Measurements from ENCODE around the gene ARL2.
"Not testable (repeated sequence)": the region's sequence is repeated elsewhere in the genome, so short reads cannot be mapped to it uniquely, and the experiment has no call there.

The ARL2 gene

GRCh38 chr11:65013888-65014725 lies at the start of gene ARL2:
TSS of gene ARL2 (plus strand) at chr11:65014160. CDS start at chr11:65014208, 48 bp downstream.
- peaks cover 13% of the 10 kb centered on the region for H3K36me3 ChIP-seq (ENCODE audit: insufficient read depth, low read length)
- H3K27me3 ChIP-seq (ENCODE audit: control insufficient read depth in 1 of 2, insufficient read depth in 2 of 2, low read length in 2 of 2): no peaks in the 10 kb centered on the region
- H3K27ac ChIP-seq (ENCODE audit: low read depth, low read length): peak within 1 kb of the TSS; percentile 99
- peaks cover 13% of the 10 kb centered on the region for H3K4me1 ChIP-seq (ENCODE audit: insufficient read depth, low read length)
- no peaks in the 10 kb centered on the region for H3K9me3 ChIP-seq (ENCODE audit: low read length)
- peak within 1 kb of the TSS; percentile 82 to 92 for H3K4me3 ChIP-seq (ENCODE audit: low read depth in 1 of 2, low read length in 2 of 2)
- peak within 1 kb of the TSS; percentile 93 for H3K9ac ChIP-seq (ENCODE audit: low read length)

DNA sequence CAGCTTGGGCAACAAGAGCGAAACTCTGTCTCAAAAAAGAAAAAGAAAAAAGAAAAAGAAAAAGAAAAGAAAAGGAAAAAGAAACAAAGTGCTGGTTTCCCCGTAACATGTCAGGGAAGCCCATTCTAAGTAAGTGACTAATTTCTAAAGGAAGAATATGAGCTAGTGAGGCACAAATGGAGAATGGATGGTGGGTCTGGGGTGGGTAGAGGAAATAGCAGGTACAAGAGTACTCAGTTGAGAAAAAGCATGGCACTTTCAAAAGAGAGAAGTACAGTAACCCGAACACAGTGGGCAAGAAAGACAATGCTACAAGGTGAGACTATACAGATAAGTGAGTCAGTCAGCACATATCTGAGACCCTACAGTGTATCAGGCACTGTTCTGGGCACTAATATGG lies 46.6 kb upstream of the ARL2 start:
- Histone ChIP-seq H3K4me3 (ENCODE audit: low read depth in 1 of 2, low read length in 2 of 2) (no peak overlapping the region), H3K4me1 (ENCODE audit: insufficient read depth, low read length) (no peaks in the 10 kb centered on the region), H3K9me3 (ENCODE audit: low read length) (no peaks in the 10 kb centered on the region), H3K27me3 (ENCODE audit: control insufficient read depth in 1 of 2, insufficient read depth in 2 of 2, low read length in 2 of 2) (no peaks in the 10 kb centered on the region), H3K9ac (ENCODE audit: low read length) (no peak overlapping the region), H3K27ac (ENCODE audit: low read depth, low read length) (no peak overlapping the region), H3K36me3 (ENCODE audit: insufficient read depth, low read length) (no peaks in the 10 kb centered on the region)

- no peak overlapping the region for H3K9ac ChIP-seq (ENCODE audit: low read length)
- H3K36me3 ChIP-seq (ENCODE audit: insufficient read depth, low read length): no peaks in the 10 kb centered on the region
- H3K27me3 ChIP-seq (ENCODE audit: control insufficient read depth in 1 of 2, insufficient read depth in 2 of 2, low read length in 2 of 2): no peaks in the 10 kb centered on the region
- H3K9me3 ChIP-seq (ENCODE audit: low read length): no peaks in the 10 kb centered on the region
- H3K4me3 ChIP-seq (ENCODE audit: low read depth in 1 of 2, low read length in 2 of 2): no peak overlapping the region
- H3K27ac ChIP-seq (ENCODE audit: low read depth, low read length): no peak overlapping the region
- no peaks in the 10 kb centered on the region for H3K4me1 ChIP-seq (ENCODE audit: insufficient read depth, low read length)
These were observed 44.8 kb upstream of the ARL2 start for GRCh38 chr11:64969209-64969608.

DNA sequence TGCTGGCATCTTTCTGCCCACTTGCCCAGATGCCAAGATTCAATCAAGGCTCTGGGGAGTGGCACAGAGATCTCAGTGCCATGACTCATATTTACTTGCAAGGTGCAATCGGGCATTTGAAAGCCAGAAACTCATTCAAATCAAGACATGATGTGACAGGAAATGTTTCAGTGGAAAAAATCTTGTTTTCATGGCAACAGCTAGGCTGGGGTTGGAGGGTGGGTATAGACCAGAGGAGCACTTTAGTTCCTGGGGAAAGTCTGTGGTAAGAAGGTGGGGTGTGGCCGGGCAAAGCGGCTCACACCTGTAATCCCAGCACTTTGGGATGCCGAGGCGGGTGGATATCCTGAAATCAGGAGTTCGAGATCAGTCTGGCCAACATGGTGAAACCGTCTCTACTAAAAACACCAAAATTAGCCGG lies 43.2 kb upstream of the ARL2 start:
- Histone ChIP-seq H3K36me3 (ENCODE audit: insufficient read depth, low read length) (no peaks in the 10 kb centered on the region), H3K9ac (ENCODE audit: low read length) (no peak overlapping the region), H3K27ac (ENCODE audit: low read depth, low read length) (no peak overlapping the region), H3K4me1 (ENCODE audit: insufficient read depth, low read length) (no peaks in the 10 kb centered on the region), H3K9me3 (ENCODE audit: low read length) (no peaks in the 10 kb centered on the region), H3K27me3 (ENCODE audit: control insufficient read depth in 1 of 2, insufficient read depth in 2 of 2, low read length in 2 of 2) (no peaks in the 10 kb centered on the region), H3K4me3 (ENCODE audit: low read depth in 1 of 2, low read length in 2 of 2) (no peak overlapping the region)

GRCh38 chr11:64971421-64972233 lies 42.3 kb upstream of the ARL2 start, which contains the start of gene MAJIN:
TSS of gene MAJIN (minus strand) at chr11:64972108. CDS start at chr11:64959405, 12,703 bp downstream.
- H3K27ac ChIP-seq (ENCODE audit: low read depth, low read length): no peak within 1 kb of the TSS
- H3K9ac ChIP-seq (ENCODE audit: low read length): no peak within 1 kb of the TSS
- no peaks in the 10 kb centered on the region for H3K4me1 ChIP-seq (ENCODE audit: insufficient read depth, low read length)
- H3K4me3 ChIP-seq (ENCODE audit: low read depth in 1 of 2, low read length in 2 of 2): peak within 1 kb of the TSS; percentile 36 to 58
- no peaks in the 10 kb centered on the region for H3K9me3 ChIP-seq (ENCODE audit: low read length)
- no peaks in the 10 kb centered on the region for H3K27me3 ChIP-seq (ENCODE audit: control insufficient read depth in 1 of 2, insufficient read depth in 2 of 2, low read length in 2 of 2)
- H3K36me3 ChIP-seq (ENCODE audit: insufficient read depth, low read length): no peaks in the 10 kb centered on the region

- H3K9me3 ChIP-seq (ENCODE audit: low read length): no peaks in the 10 kb centered on the region
- H3K36me3 ChIP-seq (ENCODE audit: insufficient read depth, low read length): no peaks in the 10 kb centered on the region
- H3K4me1 ChIP-seq (ENCODE audit: insufficient read depth, low read length): no peaks in the 10 kb centered on the region
- no peak overlapping the region for H3K4me3 ChIP-seq (ENCODE audit: low read depth in 1 of 2, low read length in 2 of 2)
- no peaks in the 10 kb centered on the region for H3K27me3 ChIP-seq (ENCODE audit: control insufficient read depth in 1 of 2, insufficient read depth in 2 of 2, low read length in 2 of 2)
- no peak overlapping the region for H3K9ac ChIP-seq (ENCODE audit: low read length)
- no peak overlapping the region for H3K27ac ChIP-seq (ENCODE audit: low read depth, low read length)
These were observed 39.8 kb upstream of the ARL2 start for GRCh38 chr11:64974124-64974523.

DNA sequence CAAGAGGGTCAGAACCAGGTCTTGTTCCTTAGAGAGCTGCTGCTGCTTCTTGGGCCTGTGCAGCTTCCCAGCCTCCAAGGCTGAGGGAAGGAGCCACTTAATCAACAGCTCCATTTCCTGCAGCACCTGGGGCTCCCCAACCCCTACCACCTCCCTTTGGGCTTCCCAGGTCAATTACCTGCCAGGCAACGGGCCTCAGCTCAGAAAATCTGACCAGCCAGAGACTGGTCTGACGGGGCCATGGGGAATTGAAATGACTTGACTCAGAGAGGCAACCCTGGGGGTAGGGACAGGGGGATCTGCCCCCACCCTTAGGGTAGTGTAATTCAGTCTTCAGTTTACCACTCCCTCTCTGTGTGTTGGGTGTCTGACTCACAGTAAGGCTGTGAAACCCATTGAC lies 37.3 kb upstream of the ARL2 start:
- H3K9ac ChIP-seq (ENCODE audit: low read length): no peak overlapping the region
- no peak overlapping the region for H3K27ac ChIP-seq (ENCODE audit: low read depth, low read length)
- H3K4me1 ChIP-seq (ENCODE audit: insufficient read depth, low read length): no peaks in the 10 kb centered on the region
- H3K36me3 ChIP-seq (ENCODE audit: insufficient read depth, low read length): no peaks in the 10 kb centered on the region
- no peaks in the 10 kb centered on the region for H3K27me3 ChIP-seq (ENCODE audit: control insufficient read depth in 1 of 2, insufficient read depth in 2 of 2, low read length in 2 of 2)
- H3K9me3 ChIP-seq (ENCODE audit: low read length): no peaks in the 10 kb centered on the region
- H3K4me3 ChIP-seq (ENCODE audit: low read depth in 1 of 2, low read length in 2 of 2): no peak overlapping the region

GRCh38 chr11:64983339-64983738 lies 30.6 kb upstream of the ARL2 start:
- H3K27me3 ChIP-seq (ENCODE audit: control insufficient read depth in 1 of 2, insufficient read depth in 2 of 2, low read length in 2 of 2); H3K9me3 ChIP-seq (ENCODE audit: low read length); H3K36me3 ChIP-seq (ENCODE audit: insufficient read depth, low read length); H3K27ac ChIP-seq (ENCODE audit: low read depth, low read length); H3K4me3 ChIP-seq (ENCODE audit: low read depth in 1 of 2, low read length in 2 of 2); H3K9ac ChIP-seq (ENCODE audit: low read length); H3K4me1 ChIP-seq (ENCODE audit: insufficient read depth, low read length): not testable (repeated sequence)

- Histone ChIP-seq H3K4me1 (ENCODE audit: insufficient read depth, low read length) (peaks cover 5% of the 10 kb centered on the region), H3K27me3 (ENCODE audit: control insufficient read depth in 1 of 2, insufficient read depth in 2 of 2, low read length in 2 of 2) (no peaks in the 10 kb centered on the region), H3K4me3 (ENCODE audit: low read depth in 1 of 2, low read length in 2 of 2) (no peak overlapping the region), H3K9me3 (ENCODE audit: low read length) (no peaks in the 10 kb centered on the region), H3K36me3 (ENCODE audit: insufficient read depth, low read length) (no peaks in the 10 kb centered on the region), H3K27ac (ENCODE audit: low read depth, low read length) (no peak overlapping the region), H3K9ac (ENCODE audit: low read length) (no peak overlapping the region)
These were observed 25.7 kb upstream of the ARL2 start for GRCh38 chr11:64987998-64988854.

- Histone ChIP-seq H3K36me3 (ENCODE audit: insufficient read depth, low read length) (no peaks in the 10 kb centered on the region), H3K27ac (ENCODE audit: low read depth, low read length) (no peak overlapping the region), H3K27me3 (ENCODE audit: control insufficient read depth in 1 of 2, insufficient read depth in 2 of 2, low read length in 2 of 2) (no peaks in the 10 kb centered on the region), H3K4me1 (ENCODE audit: insufficient read depth, low read length) (peaks cover 5% of the 10 kb centered on the region), H3K9me3 (ENCODE audit: low read length) (no peaks in the 10 kb centered on the region), H3K9ac (ENCODE audit: low read length) (no peak overlapping the region), H3K4me3 (ENCODE audit: low read depth in 1 of 2, low read length in 2 of 2) (no peak overlapping the region)
These were observed 24.5 kb upstream of the ARL2 start for GRCh38 chr11:64989416-64989815.
